Adrenal gland (tissue), 5 donors: ENCODE results near the gene CD151.

Experiments used
- POLR2A ChIP-seq, 2 donors: fragments of 450-650 bp; IDR thresholded peaks; one replicate each; pipeline ENCODE4 v1.6.1; 2017; ENCODE audit warnings: antibody characterized with exemption in 2 of 2, mild to moderate bottlenecking in 2 of 2, moderate library complexity in 1 of 2
- TF ChIP-seq, protein P1 (sequence below), 6 experiments: fragments of 450-650 bp in 4 of 6; fragments of 200-600 bp in 2 of 6; sonication (generic) in 1 of 6; IDR thresholded peaks; 1 replicate in 5 of 6; 2 replicates in 1 of 6; pipeline versions ENCODE4 v1.5.1 to v1.8.0; 2016 to 2021; ENCODE audit warnings: antibody characterized with exemption in 6 of 6, mild to moderate bottlenecking in 2 of 6, moderate library complexity in 1 of 6
- donor health status: DM: no; HTN: no; CAD: no.

DNA sequence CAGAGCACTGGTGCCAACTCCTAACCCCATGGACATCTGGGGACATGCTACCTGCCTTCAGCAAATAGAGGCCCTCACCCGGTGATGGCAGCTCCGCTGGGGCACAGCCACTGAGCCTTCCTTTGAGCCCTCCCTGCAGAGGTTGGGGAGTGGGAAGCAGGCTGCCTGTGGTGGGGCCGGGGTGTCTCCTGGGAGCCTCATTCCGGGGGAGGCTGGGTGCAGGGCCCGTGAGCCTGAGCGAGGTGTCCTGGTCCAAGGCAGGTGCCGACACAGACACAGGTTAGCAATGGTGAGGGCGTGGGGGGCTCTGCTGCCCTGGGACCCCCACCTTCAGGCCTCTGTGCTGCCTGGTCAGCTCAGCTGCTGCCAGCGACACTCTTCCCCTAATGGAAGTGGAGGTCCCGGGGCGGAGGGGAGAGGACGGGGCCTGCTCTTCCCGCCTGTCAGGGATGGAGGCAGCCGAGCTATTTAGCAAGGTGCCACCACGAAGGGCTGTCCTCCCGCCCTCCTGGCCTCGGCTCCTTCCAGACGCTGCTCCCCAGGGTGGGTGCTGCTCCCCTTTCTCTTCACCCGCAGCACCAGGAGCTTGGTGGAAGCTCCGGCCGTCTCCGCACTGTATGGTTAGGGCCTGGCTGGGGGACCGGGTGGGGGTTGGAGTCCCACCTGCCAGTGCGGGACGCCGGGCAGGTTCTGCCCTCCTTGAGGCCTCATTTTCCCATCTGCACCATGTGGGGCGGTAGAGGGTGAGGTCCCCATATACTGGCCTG, 21.1 kb downstream of the CD151 start:
- TF ChIP-seq, protein P1, sequence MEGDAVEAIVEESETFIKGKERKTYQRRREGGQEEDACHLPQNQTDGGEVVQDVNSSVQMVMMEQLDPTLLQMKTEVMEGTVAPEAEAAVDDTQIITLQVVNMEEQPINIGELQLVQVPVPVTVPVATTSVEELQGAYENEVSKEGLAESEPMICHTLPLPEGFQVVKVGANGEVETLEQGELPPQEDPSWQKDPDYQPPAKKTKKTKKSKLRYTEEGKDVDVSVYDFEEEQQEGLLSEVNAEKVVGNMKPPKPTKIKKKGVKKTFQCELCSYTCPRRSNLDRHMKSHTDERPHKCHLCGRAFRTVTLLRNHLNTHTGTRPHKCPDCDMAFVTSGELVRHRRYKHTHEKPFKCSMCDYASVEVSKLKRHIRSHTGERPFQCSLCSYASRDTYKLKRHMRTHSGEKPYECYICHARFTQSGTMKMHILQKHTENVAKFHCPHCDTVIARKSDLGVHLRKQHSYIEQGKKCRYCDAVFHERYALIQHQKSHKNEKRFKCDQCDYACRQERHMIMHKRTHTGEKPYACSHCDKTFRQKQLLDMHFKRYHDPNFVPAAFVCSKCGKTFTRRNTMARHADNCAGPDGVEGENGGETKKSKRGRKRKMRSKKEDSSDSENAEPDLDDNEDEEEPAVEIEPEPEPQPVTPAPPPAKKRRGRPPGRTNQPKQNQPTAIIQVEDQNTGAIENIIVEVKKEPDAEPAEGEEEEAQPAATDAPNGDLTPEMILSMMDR (IDR thresholded peaks at IDR 0.05), result no peak
- TF ChIP-seq POLR2A (IDR thresholded peaks at IDR 0.05), result no peak
